Panc1 (cell line): ENCODE results near the gene DUS1L. TPM values are rescaled to one million over a fixed set of nuclear protein-coding genes. Genes with fewer than 3 reads are reported as not detected.

Source experiments
- ATAC-seq: fragments of 200-7000 bp; cut with Tn5 transposase; 2 replicates; pipeline ENCODE4 v1.9.1; 2020; ENCODE audit warnings: mild to moderate bottlenecking, moderate library complexity
- BruUV-seq: library from RNA; stranded (reverse); fragments of 400-500 nt; replicated peaks from 2 replicates; lab custom pipeline; 2021; lab: Mats Ljungman, UMichigan
- CTCF ChIA-PET: fragments of 300-600 bp; sonication (Branson Sonifier 250); formaldehyde crosslinking; loops from one replicate; lab custom pipeline; 2022; ENCODE audit warnings: antibody characterized with exemption; lab: Charles Lee
- POLR2A ChIA-PET: fragments of 300-600 bp; sonication (Branson Sonifier 250); formaldehyde crosslinking; loops from one replicate; lab custom pipeline; 2022; ENCODE audit warnings: antibody characterized with exemption; lab: Charles Lee
- DNase-seq: peaks from one replicate; pipeline ENCODE4 v3.0.0-alpha.2; 2010; ENCODE audit warnings: low read depth, low spot score
- H3K27ac ChIP-seq: 2 replicates; pipeline ENCODE4 v1.5.1; 2011; ENCODE audit warnings: mild to moderate bottlenecking, low read length, inconsistent platforms
- H3K27me3 ChIP-seq: fragments of 200-500 bp; sonication (Bioruptor generic); 2 replicates; pipeline ENCODE4 v1.6.0; 2014; ENCODE audit warnings: low read length, inconsistent platforms; ENCODE audit not compliant: control insufficient read depth, insufficient read depth
- H3K36me3 ChIP-seq: fragments of 200-500 bp; sonication (Bioruptor generic); 2 replicates; pipeline ENCODE4 v1.5.1; 2014; ENCODE audit warnings: inconsistent platforms, mild to moderate bottlenecking, low read length, moderate library complexity; ENCODE audit not compliant: control insufficient read depth, insufficient read depth
- H3K4me1 ChIP-seq: 2 replicates; pipeline ENCODE4 v1.5.1; 2011; ENCODE audit warnings: inconsistent platforms, mild to moderate bottlenecking, low read length, moderate library complexity; ENCODE audit not compliant: control insufficient read depth, insufficient read depth
- H3K4me3 ChIP-seq, 2 experiments: 2 replicates each; pipeline ENCODE4 v1.5.1; 2011 to 2012; ENCODE audit warnings: low read depth in 2 of 2, low read length in 2 of 2, mild to moderate bottlenecking in 2 of 2, inconsistent platforms in 1 of 2, moderate library complexity in 1 of 2
- H3K9me3 ChIP-seq: fragments of 200-500 bp; sonication (Bioruptor generic); 2 replicates; pipeline ENCODE4 v1.5.1; 2014; ENCODE audit warnings: low read depth, mild to moderate bottlenecking, inconsistent platforms, low read length, moderate library complexity; ENCODE audit not compliant: control insufficient read depth, insufficient read depth
- CTCF ChIP-seq: fragments of 450-650 bp; IDR thresholded peaks from 2 replicates; pipeline ENCODE4 v1.5.1; 2017; ENCODE audit warnings: mild to moderate bottlenecking
- POLR2AphosphoS5 ChIP-seq: IDR thresholded peaks from 2 replicates; pipeline ENCODE4 v1.6.1; 2012; ENCODE audit warnings: mild to moderate bottlenecking, low read depth, low read length, moderate library complexity
- REST ChIP-seq, 2 experiments: IDR thresholded peaks; 2 replicates each; pipeline ENCODE4 v1.6.1; 2011 to 2012; ENCODE audit warnings: low read depth in 2 of 2, control low read depth in 1 of 2, low read length in 1 of 2, mild to moderate bottlenecking in 1 of 2, moderate library complexity in 1 of 2; ENCODE audit not compliant: insufficient read depth in 1 of 2
- SIN3A ChIP-seq: IDR thresholded peaks from 2 replicates; pipeline ENCODE4 v1.6.1; 2012; ENCODE audit warnings: low read depth, mild to moderate bottlenecking, low read length, moderate library complexity, borderline replicate concordance; ENCODE audit not compliant: insufficient read depth
- TCF7L2 ChIP-seq: IDR thresholded peaks from 2 replicates; pipeline ENCODE4 v1.6.1; 2011; ENCODE audit warnings: mild to moderate bottlenecking, low read depth, low read length, inconsistent platforms
- in situ Hi-C: cut with HindIII; loops from 2 replicates; pipeline ENCODE4 v1.10.0; 2016; ENCODE audit warnings: low sequenced_read_pairs, low pct_unique_long_range_greater_than_20kb
- intact Hi-C: fragments of 100-400 bp; cut with micrococcal nuclease; formaldehyde crosslinking; loops from one replicate; pipeline ENCODE4 v1.10.0; 2022; ENCODE audit not compliant: unreplicated experiment
- total RNA-seq: library from RNA; stranded (reverse); gene quantifications from one replicate; pipeline ENCODE4 v1.2.1, GENCODE V29; 2021; ENCODE audit not compliant: unreplicated experiment

Gene DUS1L
- total RNA-seq, 1 experiment from 2014 or later, result 115 TPM

- H3K27ac ChIP-seq, result no peak overlapping the region
- no peak for ATAC-seq
- peaks cover 2% of the 10 kb centered on the region; the same call in 1 of the 2 replicates for H3K36me3 ChIP-seq
- TF ChIP-seq TCF7L2, result no peak
- TF ChIP-seq SIN3A, result no peak
- TF ChIP-seq REST (IDR thresholded peaks at IDR 0.05; ENCODE audit: insufficient read depth in 1 of 2, low read depth in 2 of 2, low read length in 1 of 2), result no peak
- no peak for TF ChIP-seq POLR2AphosphoS5
- TF ChIP-seq CTCF, result no peak
- peaks cover 14% of the 10 kb centered on the region for H3K4me1 ChIP-seq
- in situ Hi-C loops (no loop called here), intact Hi-C loops (loop anchor here (10.0 kb wide), 1 partner anchor 164 kb away; the partner anchor contains the start of gene P4HB)
- H3K27me3 ChIP-seq, result no peaks in the 10 kb centered on the region
- no peak overlapping the region for H3K4me3 ChIP-seq
- no TSS peak for BruUV-seq
- CTCF ChIA-PET, result no interaction called here
- no peak for DNase-seq
- POLR2A ChIA-PET, result no interaction called here
- H3K9me3 ChIP-seq, result no peaks in the 10 kb centered on the region
Observed at GRCh38 chr17:82028966-82029365, 36.6 kb downstream of the DUS1L start.

GRCh38 chr17:82028246-82028645 is 37.4 kb downstream of the DUS1L start:
- Histone ChIP-seq H3K36me3 (peaks cover 2% of the 10 kb centered on the region; the same call in 1 of the 2 replicates), H3K27me3 (no peaks in the 10 kb centered on the region), H3K27ac (no peak overlapping the region), H3K9me3 (no peaks in the 10 kb centered on the region), H3K4me1 (peaks cover 17% of the 10 kb centered on the region), H3K4me3 (no peak overlapping the region)
- POLR2A ChIA-PET, result no interaction called here
- in situ Hi-C loops (no loop called here), intact Hi-C loops (loop anchor here (10.0 kb wide), 1 partner anchor 163 kb away; the partner anchor contains the start of gene P4HB)
- DNase-seq, result no peak
- no TSS peak for BruUV-seq
- no peak for ATAC-seq
- no peak for TF ChIP-seq POLR2AphosphoS5
- TF ChIP-seq SIN3A, result no peak
- TF ChIP-seq CTCF, result no peak
- TF ChIP-seq REST (IDR thresholded peaks at IDR 0.05; ENCODE audit: insufficient read depth in 1 of 2, low read depth in 2 of 2, low read length in 1 of 2), result no peak
- TF ChIP-seq TCF7L2, result no peak
- CTCF ChIA-PET, result interaction anchor here (0.6 kb wide), 1 partner anchor 399 kb away, joined by 5 read pairs; no protein-coding TSS in a partner anchor
